GM12872 (cell line): ENCODE data around the gene PLA2G4D.

Experiments
- CTCF ChIP-seq: IDR thresholded peaks from 3 replicates; pipeline ENCODE4 v1.5.1; 2011; ENCODE audit warnings: low read depth, mild to moderate bottlenecking, low read length, moderate library complexity; ENCODE audit not compliant: insufficient read depth

PLA2G4D gene

GRCh38 chr15:42034628-42035434 is 59.5 kb downstream of the PLA2G4D start:
- TF ChIP-seq CTCF = no peak

GRCh38 chr15:42033214-42033873 is 61.0 kb downstream of the PLA2G4D start:
- no peak for TF ChIP-seq CTCF

GRCh38 chr15:42032376-42033213 is 61.8 kb downstream of the PLA2G4D start:
- TF ChIP-seq CTCF = no peak

- no peak for TF ChIP-seq CTCF
Observed at GRCh38 chr15:42031198-42031915, 63.0 kb downstream of the PLA2G4D start.

GRCh38 chr15:42027521-42027920 is 66.8 kb downstream of the PLA2G4D start:
- TF ChIP-seq CTCF = no peak

DNA sequence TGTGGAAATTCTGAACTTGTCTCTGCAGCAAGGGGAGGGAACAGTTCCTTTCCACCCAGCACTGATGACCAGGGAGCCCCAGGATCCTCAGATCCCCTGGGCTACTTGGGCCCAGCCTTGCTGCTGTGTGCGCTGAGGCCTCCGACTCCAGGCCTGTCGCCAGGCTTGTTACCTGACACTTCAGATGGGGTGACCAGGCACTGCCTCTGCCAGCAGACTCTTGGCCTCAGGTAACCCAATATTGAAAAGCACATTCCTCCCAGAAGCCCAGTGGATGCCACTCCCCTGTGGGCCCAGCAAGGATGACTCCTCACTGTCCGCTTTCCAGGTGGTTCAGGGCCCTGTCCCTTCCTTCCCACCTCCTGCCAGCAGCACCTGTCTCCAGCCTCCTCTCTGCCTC is 70.1 kb downstream of the PLA2G4D start:
- TF ChIP-seq CTCF = no peak
